Stomach (tissue), 4 donors: Measurements from ENCODE around the gene PRUNE2.

Experiments used
- EP300 ChIP-seq: sonication (generic); formaldehyde crosslinking; IDR thresholded peaks from one replicate; pipeline ENCODE4 v1.6.1; 2017; ENCODE audit warnings: antibody characterized with exemption
- POLR2A ChIP-seq, 4 donors: fragments of 450-650 bp; IDR thresholded peaks; one replicate each; pipeline ENCODE4 v1.6.1; 2016; ENCODE audit warnings: antibody characterized with exemption in 4 of 4, control low read depth in 2 of 4, mild to moderate bottlenecking in 1 of 4, moderate library complexity in 1 of 4
- TF ChIP-seq, protein P1 (sequence below), 7 experiments: fragments of 450-650 bp in 4 of 7; fragments of 200-600 bp in 3 of 7; sonication (generic) in 3 of 7; IDR thresholded peaks; one replicate each; pipeline ENCODE4 v1.5.1; 2016 to 2019; ENCODE audit warnings: antibody characterized with exemption in 7 of 7, control low read depth in 2 of 7, mild to moderate bottlenecking in 1 of 7

DNA sequence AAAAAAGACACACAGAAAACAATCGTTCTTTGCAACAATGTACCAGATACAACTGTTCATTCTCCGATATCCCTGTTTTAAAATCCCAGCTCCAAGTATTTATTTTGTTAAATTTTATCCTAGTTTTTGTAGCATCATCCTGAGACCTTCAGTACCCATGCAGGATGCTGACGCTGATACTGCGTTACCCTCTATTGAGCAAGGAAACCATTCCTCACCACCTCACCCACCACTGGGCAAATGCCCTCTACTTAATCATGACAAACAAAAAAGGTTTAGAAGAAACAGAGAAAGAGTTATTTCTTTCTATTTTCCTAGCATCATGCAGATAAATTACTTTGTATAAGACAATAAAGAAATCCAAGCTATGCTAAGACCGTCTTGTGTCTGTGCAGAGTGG lies 277.8 kb downstream of the PRUNE2 start:
- TF ChIP-seq, protein P1, sequence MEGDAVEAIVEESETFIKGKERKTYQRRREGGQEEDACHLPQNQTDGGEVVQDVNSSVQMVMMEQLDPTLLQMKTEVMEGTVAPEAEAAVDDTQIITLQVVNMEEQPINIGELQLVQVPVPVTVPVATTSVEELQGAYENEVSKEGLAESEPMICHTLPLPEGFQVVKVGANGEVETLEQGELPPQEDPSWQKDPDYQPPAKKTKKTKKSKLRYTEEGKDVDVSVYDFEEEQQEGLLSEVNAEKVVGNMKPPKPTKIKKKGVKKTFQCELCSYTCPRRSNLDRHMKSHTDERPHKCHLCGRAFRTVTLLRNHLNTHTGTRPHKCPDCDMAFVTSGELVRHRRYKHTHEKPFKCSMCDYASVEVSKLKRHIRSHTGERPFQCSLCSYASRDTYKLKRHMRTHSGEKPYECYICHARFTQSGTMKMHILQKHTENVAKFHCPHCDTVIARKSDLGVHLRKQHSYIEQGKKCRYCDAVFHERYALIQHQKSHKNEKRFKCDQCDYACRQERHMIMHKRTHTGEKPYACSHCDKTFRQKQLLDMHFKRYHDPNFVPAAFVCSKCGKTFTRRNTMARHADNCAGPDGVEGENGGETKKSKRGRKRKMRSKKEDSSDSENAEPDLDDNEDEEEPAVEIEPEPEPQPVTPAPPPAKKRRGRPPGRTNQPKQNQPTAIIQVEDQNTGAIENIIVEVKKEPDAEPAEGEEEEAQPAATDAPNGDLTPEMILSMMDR (IDR thresholded peaks at IDR 0.05), result no peak
- no peak for TF ChIP-seq EP300
- TF ChIP-seq POLR2A (IDR thresholded peaks at IDR 0.05), result no peak
